GM19351 (cell line): ENCODE results near the gene PCA3.

ENCODE experiments used
- ATAC-seq: cut with Tn5 transposase; IDR thresholded peaks from one replicate; pipeline ENCODE4 v1.9.1; 2021; ENCODE audit warnings: mild to moderate bottlenecking, moderate library complexity; ENCODE audit not compliant: unreplicated experiment

PCA3 gene

GRCh38 chr9:76756268-76756640 is 8.0 kb upstream of the PCA3 start:
- peak; percentile 14 for ATAC-seq

- ATAC-seq, result peak; percentile 33
Measured at GRCh38 chr9:76756941-76757673, 7.1 kb upstream of the PCA3 start.

DNA sequence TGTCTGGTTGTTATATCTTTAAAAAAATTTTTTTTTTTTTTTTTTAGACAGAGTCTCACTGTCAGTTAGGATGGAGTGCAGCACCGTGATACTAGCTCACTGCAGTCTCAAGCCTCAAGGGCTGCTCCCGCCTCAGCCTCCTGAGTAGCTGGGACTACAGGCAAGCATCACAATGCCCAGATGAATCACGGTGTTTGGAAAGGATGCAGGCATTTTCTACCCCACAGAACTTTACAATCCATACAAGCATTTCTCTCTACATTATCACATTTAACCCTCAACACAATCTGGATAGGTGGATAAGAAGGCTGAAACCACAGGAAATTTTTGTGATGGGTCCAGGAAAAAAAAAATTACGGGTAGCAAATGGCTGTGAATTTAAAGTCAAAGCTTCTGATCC is 5.8 kb upstream of the PCA3 start:
- no peak for ATAC-seq

DNA sequence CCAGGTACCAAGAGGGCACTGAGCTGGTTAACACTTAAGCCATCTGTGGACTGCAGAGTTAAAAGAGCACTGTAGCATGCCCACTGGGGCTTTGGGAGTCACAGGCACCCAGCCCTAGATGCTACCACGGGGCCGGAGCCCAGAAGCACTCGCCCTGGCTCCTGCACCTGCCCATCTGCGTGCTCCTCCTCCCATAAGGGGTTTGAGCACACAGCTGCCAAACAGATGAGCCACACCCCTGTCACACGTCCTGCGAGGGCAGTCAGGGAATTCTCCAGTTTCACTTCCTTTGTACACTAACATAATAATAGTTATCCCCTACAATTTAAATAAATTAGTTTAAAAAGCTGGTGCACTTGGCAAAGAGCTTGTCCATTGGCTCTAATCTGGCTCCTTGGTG is 4.5 kb upstream of the PCA3 start:
- ATAC-seq, result no peak

DNA sequence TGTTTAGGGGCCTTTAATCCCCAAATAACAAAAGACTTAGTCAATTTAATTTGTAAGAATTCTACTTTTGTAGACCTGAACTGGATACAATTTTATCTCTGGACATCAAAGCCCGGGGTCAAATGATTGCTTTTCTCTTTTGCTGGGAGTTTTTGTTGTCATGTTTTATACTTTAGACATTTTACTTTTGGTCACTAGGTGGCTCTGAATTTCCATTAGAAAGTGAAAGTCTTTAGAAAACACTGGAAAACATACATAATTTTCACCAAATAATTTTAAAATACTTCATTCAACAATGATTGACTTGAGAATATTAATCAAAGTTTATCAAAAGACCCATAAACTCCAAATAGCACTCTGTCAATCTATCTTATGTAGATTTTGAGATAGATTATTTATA is 2.8 kb upstream of the PCA3 start:
- no peak for ATAC-seq

- no peak for ATAC-seq
Measured at GRCh38 chr9:76766126-76766525, 1.9 kb downstream of the PCA3 start.

DNA sequence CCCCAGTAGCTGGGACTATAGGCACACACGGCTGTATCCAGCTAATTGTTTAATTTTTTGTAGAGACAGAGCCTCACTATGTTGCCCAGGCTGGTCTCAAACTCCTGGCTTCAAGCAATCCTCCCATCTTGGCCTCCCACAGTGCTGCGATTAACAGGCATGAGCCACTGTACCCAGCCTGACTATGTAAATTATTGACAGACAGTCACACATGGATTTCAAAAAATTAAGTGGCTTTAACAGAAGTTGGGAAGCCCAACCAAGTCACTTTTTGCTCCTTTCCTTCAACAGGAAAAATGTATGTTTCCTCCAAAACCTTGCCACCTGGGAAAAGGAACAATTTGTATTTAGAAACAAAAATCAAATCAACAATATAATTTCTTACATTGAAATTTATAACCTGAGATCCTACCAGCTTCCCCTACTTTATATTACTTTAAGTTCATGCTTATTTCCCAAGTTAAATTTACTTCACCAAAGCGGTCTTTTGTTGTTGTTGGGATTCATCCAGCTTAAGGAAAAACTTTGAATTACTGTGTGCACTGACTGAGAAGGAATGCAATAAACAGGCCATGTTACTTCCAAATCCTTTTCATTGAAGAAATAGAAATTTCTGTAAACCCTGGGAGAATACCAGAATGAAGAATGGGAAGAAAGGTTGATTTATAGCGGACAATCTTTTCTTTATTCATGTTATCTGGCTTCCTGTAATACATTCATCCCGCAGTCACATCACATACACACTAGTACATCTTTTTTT is 8.6 kb downstream of the PCA3 start:
- no peak for ATAC-seq

GRCh38 chr9:76784881-76785280 is 20.6 kb downstream of the PCA3 start:
- ATAC-seq, result no peak

- no peak for ATAC-seq
Measured at GRCh38 chr9:76785501-76785900, 21.3 kb downstream of the PCA3 start.

DNA sequence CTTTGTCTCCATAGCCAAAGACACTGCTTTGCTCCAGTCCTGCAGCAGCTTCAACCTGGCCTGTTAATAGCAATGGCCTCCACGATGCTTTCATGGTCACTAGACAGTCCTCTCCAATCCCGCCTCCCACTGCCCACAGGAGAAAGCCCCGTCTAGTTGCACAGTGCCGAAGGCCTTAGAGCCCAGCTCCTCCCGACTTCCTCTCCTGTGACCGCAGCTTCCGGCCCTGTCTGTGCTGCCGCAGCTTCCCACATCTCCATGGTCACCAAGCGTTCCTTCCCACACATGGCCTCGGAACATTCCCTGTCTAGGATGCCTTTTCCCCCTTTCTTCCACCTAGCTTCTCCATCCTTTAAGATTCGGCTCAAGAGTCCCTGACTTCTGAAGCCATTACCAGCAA is 23.4 kb downstream of the PCA3 start:
- ATAC-seq, result no peak

GRCh38 chr9:76789840-76790239 is 25.6 kb downstream of the PCA3 start:
- no peak for ATAC-seq

DNA sequence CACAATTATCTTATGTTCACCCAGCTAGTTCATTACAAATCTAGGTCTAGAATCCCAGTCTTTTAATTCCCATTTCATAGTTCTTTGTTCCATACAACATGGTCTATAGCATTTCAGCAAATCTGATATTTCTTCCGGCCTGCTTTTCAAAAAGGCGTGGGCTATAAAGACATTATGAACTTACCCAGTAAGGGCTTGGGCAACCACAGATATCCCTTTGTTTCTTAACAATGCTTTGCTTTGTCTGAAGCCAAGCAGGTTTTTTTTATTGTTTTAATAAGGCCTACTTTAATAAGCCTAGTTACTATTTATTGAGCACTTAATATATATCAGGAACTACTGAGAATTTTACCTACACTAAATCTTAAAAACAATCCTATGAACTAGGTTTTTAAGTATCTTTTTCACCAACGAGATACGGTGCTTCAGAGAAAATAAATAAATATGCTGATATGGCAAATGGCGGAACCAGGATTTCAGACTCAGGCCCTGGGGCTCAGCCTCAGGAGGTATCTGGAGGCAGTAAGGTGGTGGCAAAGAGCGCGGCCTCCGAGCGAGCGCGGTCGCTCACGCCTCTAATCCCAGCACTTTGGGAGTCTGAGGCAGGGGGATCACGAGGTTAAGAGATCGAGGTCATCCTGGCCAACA is 29.7 kb downstream of the PCA3 start:
- ATAC-seq, result no peak

DNA sequence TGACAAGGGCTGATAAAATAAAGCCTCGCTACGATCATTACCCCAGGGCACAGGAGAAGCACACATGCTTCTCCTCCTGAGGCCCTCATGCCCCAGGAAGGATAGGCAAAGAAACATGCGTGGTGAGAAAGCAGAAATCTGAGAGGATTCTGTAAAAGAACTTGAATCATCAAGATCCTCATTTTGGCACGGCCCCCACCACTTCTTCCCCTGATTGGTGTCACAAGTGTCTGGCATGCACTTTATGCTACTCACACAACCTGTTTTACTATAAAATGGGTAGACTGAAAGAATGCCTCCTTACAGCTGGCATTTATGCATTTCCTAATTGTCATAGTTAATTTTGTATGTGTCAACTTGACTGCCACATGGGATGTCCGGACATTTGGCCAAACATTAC is 32.1 kb downstream of the PCA3 start:
- ATAC-seq, result no peak

- ATAC-seq, result peak; percentile 78
Measured at GRCh38 chr9:76798527-76798926, 34.3 kb downstream of the PCA3 start.

- ATAC-seq, result no peak
Measured at GRCh38 chr9:76799473-76799872, 35.2 kb downstream of the PCA3 start.

DNA sequence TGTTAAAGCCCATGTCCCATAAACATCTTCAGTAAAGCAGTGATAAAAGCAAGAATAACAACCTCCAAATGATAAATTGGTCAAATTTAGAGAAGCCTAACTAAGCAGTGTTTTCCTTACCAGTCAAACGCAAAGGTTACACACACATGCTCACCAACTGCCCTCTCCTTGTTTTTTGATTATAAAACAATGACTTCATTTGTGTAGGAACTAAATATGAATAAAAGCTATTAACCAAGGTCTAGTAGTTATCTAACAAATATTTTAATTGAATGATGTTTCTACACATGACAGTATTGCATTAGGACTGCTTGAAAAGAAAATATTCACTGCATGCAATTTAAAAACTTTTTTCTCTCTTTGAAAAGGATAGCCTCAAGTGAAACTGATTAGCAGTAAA is 36.7 kb downstream of the PCA3 start:
- ATAC-seq, result no peak

GRCh38 chr9:76803083-76803482 is 38.8 kb downstream of the PCA3 start:
- ATAC-seq, result no peak

GRCh38 chr9:76803762-76804161 is 39.5 kb downstream of the PCA3 start:
- no peak for ATAC-seq

- no peak for ATAC-seq
Measured at GRCh38 chr9:76808636-76809035, 44.4 kb downstream of the PCA3 start.

DNA sequence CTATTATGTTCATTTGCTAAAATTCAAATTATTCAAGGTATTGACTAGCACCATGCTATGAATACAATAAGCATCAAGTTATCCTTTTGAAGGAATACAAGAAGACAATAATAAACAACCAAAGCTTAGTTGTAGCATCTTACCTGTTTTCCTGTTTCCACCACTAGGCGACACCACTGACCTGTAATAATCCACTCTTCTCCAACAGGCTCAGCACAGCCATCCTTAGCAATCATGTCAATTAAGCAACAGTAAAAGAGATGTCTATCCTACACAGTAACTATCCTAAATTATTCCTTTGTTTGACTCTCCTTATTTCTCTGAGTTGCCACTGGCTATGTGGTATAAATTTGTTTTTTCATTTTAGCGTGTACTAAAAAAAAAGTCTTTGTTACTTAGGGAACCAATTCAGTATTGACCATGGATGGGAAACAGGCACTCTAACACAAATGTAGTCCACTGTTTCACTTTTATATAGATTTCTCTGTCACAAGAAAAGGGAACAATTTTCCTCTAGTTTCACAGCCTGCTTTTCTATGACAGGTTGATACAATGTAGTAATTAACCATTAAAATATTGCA is 46.2 kb downstream of the PCA3 start:
- ATAC-seq, result peak; percentile 94

- no peak for ATAC-seq
Measured at GRCh38 chr9:76812591-76812990, 48.4 kb downstream of the PCA3 start.

GRCh38 chr9:76817489-76817888 is 53.3 kb downstream of the PCA3 start:
- ATAC-seq, result no peak
